Measurements from ENCODE around the gene IFI30.

Gene IFI30

GRCh38 chr19:18137657-18138339 lies 35.8 kb upstream of the IFI30 start:
- Histone ChIP-seq H3K27me3 (replicated peaks; ENCODE audit: control insufficient read depth, insufficient read depth, low read length, poor library complexity, severe bottlenecking) (no peaks in the 10 kb centered on the region), H3K4me1 (ENCODE audit: control insufficient read depth, insufficient read depth, low read length, poor library complexity, severe bottlenecking) (no peaks in the 10 kb centered on the region), H3K27ac (ENCODE audit: insufficient read depth, low read length, poor library complexity, severe bottlenecking) (no peak overlapping the region), H3K36me3 (ENCODE audit: control insufficient read depth, insufficient read depth, low read length) (peaks cover 69% of the 10 kb centered on the region), H3K4me3 (ENCODE audit: insufficient read depth, low read depth, low read length, poor library complexity, severe bottlenecking) (no peak overlapping the region), H3K9me3 (ENCODE audit: control insufficient read depth, low read length) (no peaks in the 10 kb centered on the region)
- DNase-seq, result no peak

GRCh38 chr19:18140473-18140872 lies 33.1 kb upstream of the IFI30 start:
- Histone ChIP-seq H3K27ac (ENCODE audit: insufficient read depth, low read length, poor library complexity, severe bottlenecking) (no peak overlapping the region), H3K27me3 (replicated peaks; ENCODE audit: control insufficient read depth, insufficient read depth, low read length, poor library complexity, severe bottlenecking) (no peaks in the 10 kb centered on the region), H3K4me1 (ENCODE audit: control insufficient read depth, insufficient read depth, low read length, poor library complexity, severe bottlenecking) (no peaks in the 10 kb centered on the region), H3K9me3 (ENCODE audit: control insufficient read depth, low read length) (no peaks in the 10 kb centered on the region), H3K4me3 (ENCODE audit: insufficient read depth, low read depth, low read length, poor library complexity, severe bottlenecking) (no peak overlapping the region), H3K36me3 (ENCODE audit: control insufficient read depth, insufficient read depth, low read length) (peaks cover 74% of the 10 kb centered on the region)
- DNase-seq, result no peak

GRCh38 chr19:18141031-18141430 lies 32.6 kb upstream of the IFI30 start:
- peaks cover 74% of the 10 kb centered on the region for H3K36me3 ChIP-seq (ENCODE audit: control insufficient read depth, insufficient read depth, low read length)
- H3K4me1 ChIP-seq (ENCODE audit: control insufficient read depth, insufficient read depth, low read length, poor library complexity, severe bottlenecking), result no peaks in the 10 kb centered on the region
- no peak overlapping the region for H3K4me3 ChIP-seq (ENCODE audit: insufficient read depth, low read depth, low read length, poor library complexity, severe bottlenecking)
- H3K27me3 ChIP-seq (replicated peaks; ENCODE audit: control insufficient read depth, insufficient read depth, low read length, poor library complexity, severe bottlenecking), result no peaks in the 10 kb centered on the region
- DNase-seq, result no peak
- no peaks in the 10 kb centered on the region for H3K9me3 ChIP-seq (ENCODE audit: control insufficient read depth, low read length)
- no peak overlapping the region for H3K27ac ChIP-seq (ENCODE audit: insufficient read depth, low read length, poor library complexity, severe bottlenecking)

- peaks cover 68% of the 10 kb centered on the region for H3K36me3 ChIP-seq (ENCODE audit: control insufficient read depth, insufficient read depth, low read length)
- H3K4me1 ChIP-seq (ENCODE audit: control insufficient read depth, insufficient read depth, low read length, poor library complexity, severe bottlenecking), result no peaks in the 10 kb centered on the region
- H3K4me3 ChIP-seq (ENCODE audit: insufficient read depth, low read depth, low read length, poor library complexity, severe bottlenecking), result no peak overlapping the region
- DNase-seq, result no peak
- no peak overlapping the region for H3K27ac ChIP-seq (ENCODE audit: insufficient read depth, low read length, poor library complexity, severe bottlenecking)
- H3K27me3 ChIP-seq (replicated peaks; ENCODE audit: control insufficient read depth, insufficient read depth, low read length, poor library complexity, severe bottlenecking), result no peaks in the 10 kb centered on the region
- no peaks in the 10 kb centered on the region for H3K9me3 ChIP-seq (ENCODE audit: control insufficient read depth, low read length)
Observed at GRCh38 chr19:18143902-18144301, 29.7 kb upstream of the IFI30 start.

- no peaks in the 10 kb centered on the region for H3K9me3 ChIP-seq (ENCODE audit: control insufficient read depth, low read length)
- H3K36me3 ChIP-seq (ENCODE audit: control insufficient read depth, insufficient read depth, low read length), result peaks cover 67% of the 10 kb centered on the region
- no peak overlapping the region for H3K4me3 ChIP-seq (ENCODE audit: insufficient read depth, low read depth, low read length, poor library complexity, severe bottlenecking)
- no peaks in the 10 kb centered on the region for H3K4me1 ChIP-seq (ENCODE audit: control insufficient read depth, insufficient read depth, low read length, poor library complexity, severe bottlenecking)
- no peak overlapping the region for H3K27ac ChIP-seq (ENCODE audit: insufficient read depth, low read length, poor library complexity, severe bottlenecking)
- no peaks in the 10 kb centered on the region for H3K27me3 ChIP-seq (replicated peaks; ENCODE audit: control insufficient read depth, insufficient read depth, low read length, poor library complexity, severe bottlenecking)
- DNase-seq, result no peak
Observed at GRCh38 chr19:18144361-18144760, 29.3 kb upstream of the IFI30 start.

DNA sequence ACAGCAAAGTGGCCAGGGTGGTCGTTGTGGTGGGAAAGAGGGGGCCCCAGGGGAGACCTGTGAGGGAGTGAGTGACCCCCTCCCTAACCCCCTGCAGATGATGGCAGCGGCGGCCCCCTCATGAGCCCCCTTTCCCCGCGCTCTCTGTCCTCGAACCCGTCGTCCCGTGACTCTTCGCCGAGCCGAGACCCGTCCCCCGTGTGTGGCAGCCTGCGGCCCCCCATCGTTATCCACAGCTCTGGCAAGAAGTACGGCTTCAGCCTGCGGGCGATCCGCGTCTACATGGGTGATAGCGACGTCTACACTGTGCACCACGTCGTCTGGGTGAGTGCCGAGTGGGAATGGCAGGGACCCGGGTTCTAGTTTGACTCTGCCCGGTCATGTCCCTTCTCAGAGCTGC lies 28.7 kb upstream of the IFI30 start:
- no peak overlapping the region for H3K27ac ChIP-seq (ENCODE audit: insufficient read depth, low read length, poor library complexity, severe bottlenecking)
- peaks cover 67% of the 10 kb centered on the region for H3K36me3 ChIP-seq (ENCODE audit: control insufficient read depth, insufficient read depth, low read length)

DNA sequence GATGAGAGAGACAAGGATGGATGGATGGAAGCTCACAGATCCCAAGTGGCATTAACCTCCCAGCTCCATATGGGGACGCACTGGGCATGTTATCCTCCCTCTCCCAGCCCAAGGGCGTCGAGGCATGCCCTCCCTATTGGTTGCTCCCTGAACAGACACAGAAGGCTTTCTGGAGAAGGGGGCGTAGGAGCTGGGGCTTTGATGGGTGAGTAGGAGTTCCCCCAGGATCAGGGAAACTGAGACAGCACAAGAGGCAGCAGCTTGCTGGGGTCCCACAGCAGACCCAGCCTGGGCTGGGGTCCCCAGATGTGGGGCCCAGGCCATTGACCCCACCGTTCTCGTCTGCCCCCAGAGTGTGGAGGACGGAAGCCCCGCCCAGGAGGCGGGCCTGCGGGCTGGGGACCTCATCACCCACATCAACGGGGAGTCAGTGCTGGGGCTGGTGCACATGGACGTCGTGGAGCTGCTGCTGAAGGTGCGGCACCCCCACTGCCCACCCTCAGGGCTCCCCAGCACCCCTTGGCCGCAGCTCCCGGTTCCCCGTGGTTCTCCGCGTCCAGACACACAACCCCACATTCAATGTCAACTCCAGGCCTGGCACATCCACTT lies 28.1 kb upstream of the IFI30 start:
- no peak for DNase-seq
- H3K27ac ChIP-seq (ENCODE audit: insufficient read depth, low read length, poor library complexity, severe bottlenecking), result peak overlapping the region; percentile 6
- no peak overlapping the region for H3K4me3 ChIP-seq (ENCODE audit: insufficient read depth, low read depth, low read length, poor library complexity, severe bottlenecking)
- no peaks in the 10 kb centered on the region for H3K27me3 ChIP-seq (replicated peaks; ENCODE audit: control insufficient read depth, insufficient read depth, low read length, poor library complexity, severe bottlenecking)
- H3K9me3 ChIP-seq (ENCODE audit: control insufficient read depth, low read length), result no peaks in the 10 kb centered on the region
- H3K4me1 ChIP-seq (ENCODE audit: control insufficient read depth, insufficient read depth, low read length, poor library complexity, severe bottlenecking), result no peaks in the 10 kb centered on the region
- peaks cover 64% of the 10 kb centered on the region for H3K36me3 ChIP-seq (ENCODE audit: control insufficient read depth, insufficient read depth, low read length)

More for the DNA sequence above, 28.7 kb upstream of the IFI30 start:
- DNase-seq, result no peak
- Histone ChIP-seq H3K4me3 (ENCODE audit: insufficient read depth, low read depth, low read length, poor library complexity, severe bottlenecking) (no peak overlapping the region), H3K27me3 (replicated peaks; ENCODE audit: control insufficient read depth, insufficient read depth, low read length, poor library complexity, severe bottlenecking) (no peaks in the 10 kb centered on the region), H3K4me1 (ENCODE audit: control insufficient read depth, insufficient read depth, low read length, poor library complexity, severe bottlenecking) (no peaks in the 10 kb centered on the region), H3K9me3 (ENCODE audit: control insufficient read depth, low read length) (no peaks in the 10 kb centered on the region)

GRCh38 chr19:18147396-18147795 lies 26.2 kb upstream of the IFI30 start:
- no peaks in the 10 kb centered on the region for H3K9me3 ChIP-seq (ENCODE audit: control insufficient read depth, low read length)
- peaks cover 7% of the 10 kb centered on the region for H3K4me1 ChIP-seq (ENCODE audit: control insufficient read depth, insufficient read depth, low read length, poor library complexity, severe bottlenecking)
- H3K27me3 ChIP-seq (replicated peaks; ENCODE audit: control insufficient read depth, insufficient read depth, low read length, poor library complexity, severe bottlenecking), result no peaks in the 10 kb centered on the region
- H3K4me3 ChIP-seq (ENCODE audit: insufficient read depth, low read depth, low read length, poor library complexity, severe bottlenecking), result no peak overlapping the region
- DNase-seq, result no peak
- no peak overlapping the region for H3K27ac ChIP-seq (ENCODE audit: insufficient read depth, low read length, poor library complexity, severe bottlenecking)
- peaks cover 51% of the 10 kb centered on the region for H3K36me3 ChIP-seq (ENCODE audit: control insufficient read depth, insufficient read depth, low read length)

DNA sequence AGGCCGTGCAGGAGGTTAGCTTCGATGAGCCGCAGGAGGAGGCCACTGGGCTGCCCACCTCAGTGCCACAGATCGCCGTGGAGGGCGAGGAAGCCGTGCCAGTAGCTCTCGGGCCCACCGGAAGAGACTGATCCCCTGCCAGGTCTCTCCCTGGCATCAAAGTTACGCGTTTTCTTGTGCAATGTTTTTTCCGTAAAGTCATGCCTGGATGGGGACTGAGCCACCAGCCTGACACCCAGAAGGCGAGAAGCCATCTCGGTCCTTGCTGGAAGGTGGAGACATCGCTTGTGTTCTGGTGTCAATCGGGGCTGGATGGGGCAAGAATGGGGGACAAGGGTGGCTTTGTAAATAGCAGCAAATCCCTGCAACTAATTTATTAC lies 24.0 kb upstream of the IFI30 start:
- Histone ChIP-seq H3K4me1 (ENCODE audit: control insufficient read depth, insufficient read depth, low read length, poor library complexity, severe bottlenecking) (peaks cover 21% of the 10 kb centered on the region), H3K36me3 (ENCODE audit: control insufficient read depth, insufficient read depth, low read length) (peaks cover 29% of the 10 kb centered on the region), H3K27ac (ENCODE audit: insufficient read depth, low read length, poor library complexity, severe bottlenecking) (no peak overlapping the region), H3K27me3 (replicated peaks; ENCODE audit: control insufficient read depth, insufficient read depth, low read length, poor library complexity, severe bottlenecking) (no peaks in the 10 kb centered on the region), H3K9me3 (ENCODE audit: control insufficient read depth, low read length) (no peaks in the 10 kb centered on the region), H3K4me3 (ENCODE audit: insufficient read depth, low read depth, low read length, poor library complexity, severe bottlenecking) (no peak overlapping the region)
- DNase-seq, result no peak

GRCh38 chr19:18150776-18151624 lies 22.6 kb upstream of the IFI30 start:
- Histone ChIP-seq H3K4me1 (ENCODE audit: control insufficient read depth, insufficient read depth, low read length, poor library complexity, severe bottlenecking) (peaks cover 21% of the 10 kb centered on the region), H3K9me3 (ENCODE audit: control insufficient read depth, low read length) (no peaks in the 10 kb centered on the region), H3K27me3 (replicated peaks; ENCODE audit: control insufficient read depth, insufficient read depth, low read length, poor library complexity, severe bottlenecking) (no peaks in the 10 kb centered on the region), H3K27ac (ENCODE audit: insufficient read depth, low read length, poor library complexity, severe bottlenecking) (peak overlapping the region; percentile 25), H3K4me3 (ENCODE audit: insufficient read depth, low read depth, low read length, poor library complexity, severe bottlenecking) (no peak overlapping the region), H3K36me3 (ENCODE audit: control insufficient read depth, insufficient read depth, low read length) (peaks cover 15% of the 10 kb centered on the region)
- no peak for DNase-seq
